Left forelimb (tissue), 1 donor: Measurements from ENCODE around the gene SEMA3D.
"Not testable (repeated sequence)": the region's sequence is repeated elsewhere in the genome, so short reads cannot be mapped to it uniquely, and the experiment has no call there.

Source experiments
- DNase-seq: peaks from one replicate; pipeline ENCODE4 v3.0.0-alpha.2; 2018; ENCODE audit warnings: low spot score

SEMA3D gene

GRCh38 chr7:84992954-84993353 lies 193.9 kb downstream of the SEMA3D start:
- DNase-seq = not testable (repeated sequence)

- DNase-seq = no peak
These were observed 201.6 kb downstream of the SEMA3D start for GRCh38 chr7:84985073-84985784.

- DNase-seq = no peak
These were observed 204.7 kb downstream of the SEMA3D start for GRCh38 chr7:84982199-84982598.

GRCh38 chr7:84981055-84981976 lies 205.5 kb downstream of the SEMA3D start:
- DNase-seq = no peak

GRCh38 chr7:84975586-84976185 lies 211.2 kb downstream of the SEMA3D start:
- no peak for DNase-seq

- DNase-seq = no peak
These were observed 215.5 kb downstream of the SEMA3D start for GRCh38 chr7:84971360-84971759.

GRCh38 chr7:84970670-84971069 lies 216.2 kb downstream of the SEMA3D start:
- no peak for DNase-seq

- no peak for DNase-seq
These were observed 233.6 kb downstream of the SEMA3D start for GRCh38 chr7:84953234-84953633.

- DNase-seq = no peak
These were observed 236.0 kb downstream of the SEMA3D start for GRCh38 chr7:84950836-84951235.

- DNase-seq = no peak
These were observed 237.4 kb downstream of the SEMA3D start for GRCh38 chr7:84949501-84949900.

GRCh38 chr7:84949067-84949466 lies 237.8 kb downstream of the SEMA3D start:
- DNase-seq = no peak

GRCh38 chr7:84948634-84949033 lies 238.2 kb downstream of the SEMA3D start:
- DNase-seq = no peak

- DNase-seq = no peak
These were observed 240.3 kb downstream of the SEMA3D start for GRCh38 chr7:84946549-84946948.
